Testis (tissue), 3 donors: ENCODE results near the gene PKN3. TPM values are rescaled to one million over a fixed set of nuclear protein-coding genes. Genes with fewer than 3 reads are reported as not detected.

Experiments
- DNase-seq: peaks from one replicate; pipeline ENCODE4 v3.0.0-alpha.2; 2019
- H3K27ac ChIP-seq, 2 donors: fragments of 200-600 bp; sonication (generic); one replicate each; pipeline ENCODE4 v1.5.1; 2019
- H3K27me3 ChIP-seq: fragments of 200-600 bp; sonication (generic); one replicate; pipeline ENCODE4 v1.5.1; 2019
- H3K36me3 ChIP-seq: fragments of 200-600 bp; sonication (generic); one replicate; pipeline ENCODE4 v1.5.1; 2017; ENCODE audit warnings: low read depth; ENCODE audit errors: missing control alignments
- H3K4me1 ChIP-seq: fragments of 200-600 bp; sonication (generic); one replicate; pipeline ENCODE4 v1.5.1; 2019
- H3K4me3 ChIP-seq, 2 donors: fragments of 200-600 bp; sonication (generic); one replicate each; pipeline ENCODE4 v1.5.1; 2017 to 2019
- H3K9me3 ChIP-seq: fragments of 200-600 bp; sonication (generic); one replicate; pipeline ENCODE4 v1.5.1; 2017
- CTCF ChIP-seq, 3 experiments: fragments of 450-650 bp in 2 of 3; fragments of 200-600 bp in 1 of 3; sonication (generic) in 1 of 3; IDR thresholded peaks; one replicate each; pipeline ENCODE4 v1.5.1; 2016 to 2019; ENCODE audit warnings: antibody characterized with exemption in 3 of 3, mild to moderate bottlenecking in 2 of 3, moderate library complexity in 1 of 3
- POLR2A ChIP-seq: fragments of 450-650 bp; IDR thresholded peaks from one replicate; pipeline ENCODE4 v1.6.1; 2017; ENCODE audit warnings: antibody characterized with exemption, mild to moderate bottlenecking, moderate library complexity
- WGBS, 2 donors: methylation state at CpG; one replicate each; pipeline ENCODE4 v1.1.5; 2018; 5-methylcytosine and 5-hydroxymethylcytosine counted together
- intact Hi-C: fragments of 100-400 bp; cut with DNase I; formaldehyde crosslinking; loops from one replicate; pipeline ENCODE4 v1.15.1; 2023; ENCODE audit warnings: low total_unique reads
- polyA plus RNA-seq: library from polyadenylated mRNA; stranded (reverse); fragments of 350-450 nt; fragmentation: Illumina TruSeq; extraction: RNeasy Lipid Tissue Mini Kit (QIAGEN cat#74804); gene quantifications from one replicate; pipeline ENCODE4 v1.2.3, GENCODE V29; 2014; ENCODE audit warnings: low read depth, low replicate concordance; ENCODE audit not compliant: insufficient read depth
- total RNA-seq, 2 donors: library from RNA; depleted of rRNA; stranded (reverse); fragments of >200 nt; gene quantifications; one replicate each; pipeline ENCODE4 v1.2.3, GENCODE V29; 2016

Gene PKN3
- total and polyA plus RNA-seq, 3 donors from 2014 or later, result 3.6 to 7.2 (median 4.2) TPM

DNA sequence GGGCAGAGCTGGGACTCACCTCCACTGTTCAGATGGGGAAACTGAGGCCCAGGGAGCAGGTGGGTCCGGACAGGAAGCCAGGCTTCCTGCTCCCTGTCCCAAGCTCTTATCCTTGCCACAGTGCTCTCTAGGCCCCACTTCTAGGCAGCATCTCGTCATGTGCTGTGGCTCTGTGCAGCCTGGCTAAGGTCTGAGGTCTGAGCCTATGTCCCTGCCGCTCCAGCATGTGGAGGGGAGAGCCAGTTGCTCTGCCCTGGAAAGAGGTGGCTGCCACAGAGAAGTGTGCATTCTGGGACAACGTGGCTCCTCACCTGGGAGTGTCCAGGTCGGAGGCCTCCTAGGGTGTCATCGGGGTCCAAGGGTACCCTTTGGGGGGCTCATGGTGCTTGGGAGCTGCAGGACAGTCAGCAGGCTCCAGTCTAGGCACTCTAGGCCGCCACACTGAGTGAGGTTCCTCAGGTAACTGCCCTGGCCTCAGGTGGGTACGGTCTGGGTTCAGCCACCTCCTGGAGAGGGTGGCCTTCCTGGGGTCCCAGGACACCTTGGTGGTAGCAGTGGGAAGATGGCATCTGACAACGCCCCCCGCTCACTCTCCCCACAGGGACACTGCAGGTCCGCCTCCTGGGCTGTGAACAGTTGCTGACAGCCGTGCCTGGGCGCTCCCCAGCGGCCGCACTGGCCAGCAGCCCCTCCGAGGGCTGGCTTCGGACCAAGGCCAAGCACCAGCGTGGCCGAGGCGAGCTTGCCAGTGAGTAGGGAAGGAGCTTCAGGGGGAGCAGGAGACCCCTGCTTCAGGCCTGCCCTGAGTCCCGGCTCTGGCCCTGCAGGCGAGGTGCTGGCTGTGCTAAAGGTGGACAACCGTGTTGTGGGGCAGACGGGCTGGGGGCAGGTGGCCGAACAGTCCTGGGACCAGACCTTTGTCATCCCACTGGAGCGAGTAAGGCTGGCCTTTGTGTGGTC lies 10.4 kb downstream of the PKN3 start:
- Histone ChIP-seq H3K36me3 (no peaks in the 10 kb centered on the region), H3K4me1 (no peaks in the 10 kb centered on the region), H3K4me3 (no peak overlapping the region), H3K27ac (no peak overlapping the region), H3K27me3 (no peaks in the 10 kb centered on the region), H3K9me3 (no peaks in the 10 kb centered on the region)
- WGBS, 2 donors, result 87 to 92% methylated on average over 20 to 26 of the region's 26 CpGs
- no peak for DNase-seq
- TF ChIP-seq POLR2A, result no peak
- TF ChIP-seq CTCF (IDR thresholded peaks at IDR 0.05), result no peak
- intact Hi-C loops, result no loop called here

GRCh38 chr9:128713411-128713780 lies 11.1 kb downstream of the PKN3 start:
- H3K4me3 ChIP-seq, result no peak overlapping the region
- no peak overlapping the region for H3K27ac ChIP-seq
- no peak for TF ChIP-seq CTCF (IDR thresholded peaks at IDR 0.05)
- no peak for TF ChIP-seq POLR2A
- H3K4me1 ChIP-seq, result no peaks in the 10 kb centered on the region
- DNase-seq, result no peak
- intact Hi-C loops, result no loop called here
- 92 to 96% methylated on average over 10 to 13 of the region's 13 CpGs for WGBS, 2 donors
- no peaks in the 10 kb centered on the region for H3K27me3 ChIP-seq
- no peaks in the 10 kb centered on the region for H3K9me3 ChIP-seq
- no peaks in the 10 kb centered on the region for H3K36me3 ChIP-seq

- intact Hi-C loops, result no loop called here
- Histone ChIP-seq H3K27ac (no peak overlapping the region), H3K27me3 (no peaks in the 10 kb centered on the region), H3K9me3 (no peaks in the 10 kb centered on the region), H3K4me1 (no peaks in the 10 kb centered on the region), H3K36me3 (no peaks in the 10 kb centered on the region), H3K4me3 (no peak overlapping the region)
- TF ChIP-seq POLR2A (no peak), CTCF (IDR thresholded peaks at IDR 0.05) (no peak)
- 89 to 94% methylated on average over 10 to 19 of the region's 19 CpGs for WGBS, 2 donors
- no peak for DNase-seq
These were observed 11.8 kb downstream of the PKN3 start for GRCh38 chr9:128713941-128714573.

DNA sequence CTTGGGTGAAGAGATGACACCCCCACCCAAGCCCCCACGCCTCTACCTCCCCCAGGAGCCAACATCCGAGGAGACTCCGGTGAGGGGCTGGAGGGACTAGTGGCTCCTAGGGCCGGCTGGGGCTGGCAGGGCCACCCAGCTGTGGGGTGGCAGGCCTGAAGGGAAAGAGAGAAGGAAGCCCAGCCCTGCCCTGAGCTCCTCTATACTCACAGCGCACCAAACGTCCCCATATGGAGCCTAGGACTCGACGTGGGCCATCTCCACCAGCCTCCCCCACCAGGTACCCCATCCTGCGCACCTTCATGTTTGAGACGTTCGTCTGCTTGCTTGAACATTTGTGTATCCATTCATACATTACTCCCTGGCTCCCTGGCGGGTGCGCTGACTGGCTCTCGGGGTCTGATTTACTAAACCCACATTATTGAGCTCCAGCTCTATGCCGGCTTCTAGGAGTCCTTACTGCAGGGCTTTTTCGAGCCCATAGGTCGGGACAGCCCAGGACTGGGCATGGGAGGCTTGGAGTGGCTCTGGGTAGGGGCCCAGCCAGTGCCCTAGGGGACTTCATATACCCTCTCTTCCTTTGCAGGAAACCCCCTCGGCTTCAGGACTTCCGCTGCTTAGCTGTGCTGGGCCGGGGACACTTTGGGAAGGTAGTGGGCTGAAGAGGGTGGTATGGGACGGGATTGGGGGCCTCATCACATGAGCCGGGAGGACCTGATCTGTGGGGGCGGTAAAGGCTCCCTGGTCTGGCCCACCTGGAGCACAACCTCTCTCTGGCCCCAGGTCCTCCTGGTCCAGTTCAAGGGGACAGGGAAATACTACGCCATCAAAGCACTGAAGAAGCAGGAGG lies 12.5 kb downstream of the PKN3 start:
- Histone ChIP-seq H3K4me1 (no peaks in the 10 kb centered on the region), H3K27me3 (no peaks in the 10 kb centered on the region), H3K9me3 (no peaks in the 10 kb centered on the region), H3K36me3 (no peaks in the 10 kb centered on the region), H3K27ac (no peak overlapping the region), H3K4me3 (no peak overlapping the region)
- 89 to 93% methylated on average over 21 to 24 of the region's 24 CpGs for WGBS, 2 donors
- TF ChIP-seq POLR2A (no peak), CTCF (IDR thresholded peaks at IDR 0.05) (no peak)
- intact Hi-C loops, result no loop called here
- DNase-seq, result no peak
